HEK293 (cell line): Measurements from ENCODE around the gene UPK1A.

Experiments used
- CTCF ChIA-PET: fragments of 350-600 bp; formaldehyde crosslinking; extraction: SDS; loops from one replicate; lab custom pipeline; 2021; ENCODE audit warnings: antibody characterized with exemption; lab: Yijun Ruan, JAX
- POLR2A ChIA-PET: fragments of 300-600 bp; formaldehyde crosslinking; extraction: SDS; loops from one replicate; lab custom pipeline; 2020; ENCODE audit warnings: antibody characterized with exemption, inconsistent platforms; lab: Yijun Ruan, JAX
- H3K27ac ChIP-seq: fragments of 200-500 bp; sonication (Bioruptor generic); 2 replicates; pipeline ENCODE4 v1.5.1; 2014; ENCODE audit warnings: low read depth, low read length, control low read depth, inconsistent platforms; ENCODE audit errors: extremely low read depth
- H3K36me3 ChIP-seq, 2 experiments: fragments of 200-500 bp in 1 of 2; sonication (Bioruptor generic) in 1 of 2; 1 replicate in 1 of 2; 2 replicates in 1 of 2; pipeline ENCODE4 v1.5.1; 2014 to 2017; ENCODE audit warnings: inconsistent platforms in 2 of 2, low read length in 2 of 2; ENCODE audit not compliant: control insufficient read depth in 2 of 2, insufficient read depth in 1 of 2
- H3K4me1 ChIP-seq: fragments of 200-500 bp; sonication (Bioruptor generic); 2 replicates; pipeline ENCODE4 v1.5.1; 2014; ENCODE audit warnings: mild to moderate bottlenecking, low read length, inconsistent platforms; ENCODE audit not compliant: control insufficient read depth, insufficient read depth
- H3K4me3 ChIP-seq: 2 replicates; pipeline ENCODE4 v1.5.1; 2011; ENCODE audit warnings: low read depth, mild to moderate bottlenecking, control low read depth, low read length, moderate library complexity
- H3K9me3 ChIP-seq: fragments of 200-500 bp; sonication (Bioruptor generic); 2 replicates; pipeline ENCODE4 v1.5.1; 2014; ENCODE audit warnings: low read depth, low read length, inconsistent platforms; ENCODE audit not compliant: control insufficient read depth, insufficient read depth
- GFI1B ChIP-seq: fragments of 450-650 bp; formaldehyde crosslinking; IDR thresholded peaks from 2 replicates; pipeline ENCODE4 v1.5.1; 2016; ENCODE audit warnings: missing biosample characterization, missing genetic modification characterization
- GLIS2 ChIP-seq: fragments of 450-650 bp; formaldehyde crosslinking; IDR thresholded peaks from 2 replicates; pipeline ENCODE4 v1.5.1; 2016; ENCODE audit warnings: missing biosample characterization, missing genetic modification characterization
- HIC1 ChIP-seq: fragments of 450-650 bp; formaldehyde crosslinking; IDR thresholded peaks from 2 replicates; pipeline ENCODE4 v1.5.1; 2016; ENCODE audit warnings: missing biosample characterization, missing genetic modification characterization
- HOXA7 ChIP-seq: sonication (generic); formaldehyde crosslinking; IDR thresholded peaks from 2 replicates; pipeline ENCODE4 v1.8.1; 2022; ENCODE audit warnings: missing genetic modification reagents, borderline replicate concordance
- IKZF3 ChIP-seq: fragments of 450-650 bp; IDR thresholded peaks from 2 replicates; pipeline ENCODE4 v1.5.0; 2018; ENCODE audit warnings: missing biosample characterization, mild to moderate bottlenecking, missing genetic modification characterization, moderate library complexity
- KLF8 ChIP-seq: fragments of 450-650 bp; formaldehyde crosslinking; IDR thresholded peaks from 2 replicates; pipeline ENCODE4 v1.5.1; 2016; ENCODE audit warnings: missing biosample characterization, missing genetic modification characterization
- PRDM1 ChIP-seq: fragments of 450-650 bp; formaldehyde crosslinking; IDR thresholded peaks from 2 replicates; pipeline ENCODE4; 2016; ENCODE audit warnings: missing biosample characterization, missing genetic modification characterization
- SCRT1 ChIP-seq: fragments of 450-650 bp; formaldehyde crosslinking; IDR thresholded peaks from 2 replicates; pipeline ENCODE4 v1.5.1; 2016; ENCODE audit warnings: missing biosample characterization, missing genetic modification characterization, borderline replicate concordance
- ZBTB10 ChIP-seq: fragments of 450-650 bp; formaldehyde crosslinking; IDR thresholded peaks from 2 replicates; pipeline ENCODE4 v1.5.1; 2016; ENCODE audit warnings: missing biosample characterization, missing genetic modification characterization
- ZBTB49 ChIP-seq: fragments of 450-650 bp; formaldehyde crosslinking; IDR thresholded peaks from 2 replicates; pipeline ENCODE4 v1.5.1; 2016; ENCODE audit warnings: missing biosample characterization, missing genetic modification characterization, low read depth
- ZFHX2 ChIP-seq: fragments of 450-650 bp; formaldehyde crosslinking; conservative IDR thresholded peaks from 2 replicates; pipeline ENCODE4 v1.5.1; 2016; ENCODE audit warnings: missing biosample characterization, missing genetic modification characterization
- ZNF140 ChIP-seq: fragments of 450-650 bp; formaldehyde crosslinking; IDR thresholded peaks from 2 replicates; pipeline ENCODE4 v1.5.1; 2016; ENCODE audit warnings: missing biosample characterization, missing genetic modification characterization
- ZNF248 ChIP-seq: fragments of 450-650 bp; formaldehyde crosslinking; IDR thresholded peaks from 2 replicates; pipeline ENCODE4 v1.5.1; 2017; ENCODE audit warnings: missing biosample characterization, missing genetic modification characterization
- ZNF366 ChIP-seq: fragments of 450-650 bp; formaldehyde crosslinking; conservative IDR thresholded peaks from 2 replicates; pipeline ENCODE4 v1.5.1; 2016; ENCODE audit warnings: missing biosample characterization, missing genetic modification characterization
- ZNF501 ChIP-seq: fragments of 450-650 bp; formaldehyde crosslinking; IDR thresholded peaks from 2 replicates; pipeline ENCODE4 v1.5.1; 2016; ENCODE audit warnings: missing biosample characterization, missing genetic modification characterization
- ZNF513 ChIP-seq: fragments of 450-650 bp; IDR thresholded peaks from 2 replicates; pipeline ENCODE4 v1.5.1; 2018; ENCODE audit warnings: missing biosample characterization, missing genetic modification characterization
- ZNF664 ChIP-seq: fragments of 450-650 bp; formaldehyde crosslinking; IDR thresholded peaks from 2 replicates; pipeline ENCODE4 v1.5.1; 2016; ENCODE audit warnings: missing biosample characterization, missing genetic modification characterization
- ZNF768 ChIP-seq: fragments of 450-650 bp; formaldehyde crosslinking; IDR thresholded peaks from 2 replicates; pipeline ENCODE4 v1.5.1; 2018; ENCODE audit warnings: missing biosample characterization, mild to moderate bottlenecking, missing genetic modification characterization
- TF ChIP-seq, protein P1 (sequence below): fragments of 450-650 bp; formaldehyde crosslinking; IDR thresholded peaks from 2 replicates; pipeline ENCODE4 v1.5.1; 2016; ENCODE audit warnings: missing biosample characterization, missing genetic modification characterization
- TF ChIP-seq, protein P2 (sequence below): fragments of 450-650 bp; formaldehyde crosslinking; IDR thresholded peaks from 2 replicates; pipeline ENCODE4 v1.5.1; 2016; ENCODE audit warnings: missing biosample characterization, missing genetic modification characterization
- TF ChIP-seq, protein P3 (sequence below): fragments of 450-650 bp; formaldehyde crosslinking; optimal IDR thresholded peaks from 2 replicates; pipeline ENCODE3; 2016; ENCODE audit warnings: missing biosample characterization, mild to moderate bottlenecking, missing genetic modification characterization

Gene UPK1A

DNA sequence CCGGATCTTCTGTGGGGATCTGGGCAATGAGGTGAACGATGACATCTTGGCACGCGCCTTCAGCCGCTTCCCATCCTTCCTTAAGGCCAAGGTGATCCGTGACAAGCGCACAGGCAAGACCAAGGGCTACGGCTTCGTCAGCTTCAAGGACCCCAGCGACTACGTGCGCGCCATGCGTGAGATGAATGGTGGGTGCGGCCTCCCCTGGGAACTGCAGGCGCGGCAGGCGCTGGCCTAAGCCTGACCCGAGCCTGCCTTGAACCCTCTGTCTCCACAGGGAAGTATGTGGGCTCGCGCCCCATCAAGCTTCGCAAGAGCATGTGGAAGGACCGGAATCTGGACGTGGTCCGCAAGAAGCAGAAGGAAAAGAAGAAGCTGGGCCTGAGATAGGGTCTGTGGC lies 29.2 kb upstream of the UPK1A start (continued):
- TF ChIP-seq, protein P1, sequence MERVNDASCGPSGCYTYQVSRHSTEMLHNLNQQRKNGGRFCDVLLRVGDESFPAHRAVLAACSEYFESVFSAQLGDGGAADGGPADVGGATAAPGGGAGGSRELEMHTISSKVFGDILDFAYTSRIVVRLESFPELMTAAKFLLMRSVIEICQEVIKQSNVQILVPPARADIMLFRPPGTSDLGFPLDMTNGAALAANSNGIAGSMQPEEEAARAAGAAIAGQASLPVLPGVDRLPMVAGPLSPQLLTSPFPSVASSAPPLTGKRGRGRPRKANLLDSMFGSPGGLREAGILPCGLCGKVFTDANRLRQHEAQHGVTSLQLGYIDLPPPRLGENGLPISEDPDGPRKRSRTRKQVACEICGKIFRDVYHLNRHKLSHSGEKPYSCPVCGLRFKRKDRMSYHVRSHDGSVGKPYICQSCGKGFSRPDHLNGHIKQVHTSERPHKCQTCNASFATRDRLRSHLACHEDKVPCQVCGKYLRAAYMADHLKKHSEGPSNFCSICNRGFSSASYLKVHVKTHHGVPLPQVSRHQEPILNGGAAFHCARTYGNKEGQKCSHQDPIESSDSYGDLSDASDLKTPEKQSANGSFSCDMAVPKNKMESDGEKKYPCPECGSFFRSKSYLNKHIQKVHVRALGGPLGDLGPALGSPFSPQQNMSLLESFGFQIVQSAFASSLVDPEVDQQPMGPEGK (tag by site-specific recombination), result no peak
- TF ChIP-seq IKZF3 (tag by site-specific recombination) (no peak), SCRT1 (no peak), ZNF768 (no peak), HOXA7 (CRISPR knock-in tag) (no peak)

DNA sequence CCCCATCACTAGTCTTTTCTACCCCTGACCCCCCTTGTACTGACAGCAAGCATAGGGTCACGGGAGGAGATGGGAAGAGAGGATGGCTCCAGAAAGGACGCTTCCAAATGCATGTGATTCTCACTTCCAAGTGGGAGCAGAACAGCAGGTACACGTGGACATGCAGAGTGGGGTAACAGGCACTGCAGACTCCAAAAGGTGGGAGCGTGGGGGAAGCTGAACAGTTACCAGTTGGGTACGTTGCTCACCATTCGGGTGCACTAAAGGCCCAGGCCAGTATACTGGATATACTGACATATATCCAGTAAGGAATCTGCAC lies 27.0 kb upstream of the UPK1A start:
- POLR2A ChIA-PET, result interaction anchor here (0.5 to 3.3 kb wide), 4 partner anchors 9 to 74 kb away, joined by 5 to 30 read pairs (median 7); partner anchors contain the start of genes COX6B1 and RBM42
- Histone ChIP-seq H3K27ac (peak overlapping the region; percentile 60), H3K4me1 (peaks cover 18% of the 10 kb centered on the region), H3K36me3 (peaks cover 42 to 46% of the 10 kb centered on the region in 2 experiments), H3K9me3 (no peaks in the 10 kb centered on the region), H3K4me3 (no peak overlapping the region)
- CTCF ChIA-PET, result interaction anchor here (1.1 kb wide), 2 partner anchors 90 to 91 kb away, joined by 3 to 6 read pairs; no protein-coding TSS in a partner anchor
- TF ChIP-seq HIC1 (tag by site-specific recombination) (no peak), KLF8 (tag by site-specific recombination) (no peak), ZBTB10 (tag by site-specific recombination) (0 out of 2 replicates have a peak, but pooled peaks have one; percentile 57), HOXA7 (CRISPR knock-in tag) (no peak), GFI1B (no peak), GLIS2 (tag by site-specific recombination) (0 out of 2 replicates have a peak, but pooled peaks have one; percentile 1), ZNF366 (tag by site-specific recombination) (0 out of 2 replicates have a peak, but pooled peaks have one; percentile 1), ZFHX2 (tag by site-specific recombination) (0 out of 2 replicates have a peak, but pooled peaks have one; percentile 4), ZNF140 (no peak), ZBTB49 (no peak), ZNF248 (tag by site-specific recombination) (no peak), PRDM1 (no peak), ZNF513 (tag by site-specific recombination) (no peak), ZNF664 (tag by site-specific recombination) (no peak), ZNF501 (tag by site-specific recombination) (peak; percentile 7; the same call in 1 of the 2 replicates)
- TF ChIP-seq, protein P2, sequence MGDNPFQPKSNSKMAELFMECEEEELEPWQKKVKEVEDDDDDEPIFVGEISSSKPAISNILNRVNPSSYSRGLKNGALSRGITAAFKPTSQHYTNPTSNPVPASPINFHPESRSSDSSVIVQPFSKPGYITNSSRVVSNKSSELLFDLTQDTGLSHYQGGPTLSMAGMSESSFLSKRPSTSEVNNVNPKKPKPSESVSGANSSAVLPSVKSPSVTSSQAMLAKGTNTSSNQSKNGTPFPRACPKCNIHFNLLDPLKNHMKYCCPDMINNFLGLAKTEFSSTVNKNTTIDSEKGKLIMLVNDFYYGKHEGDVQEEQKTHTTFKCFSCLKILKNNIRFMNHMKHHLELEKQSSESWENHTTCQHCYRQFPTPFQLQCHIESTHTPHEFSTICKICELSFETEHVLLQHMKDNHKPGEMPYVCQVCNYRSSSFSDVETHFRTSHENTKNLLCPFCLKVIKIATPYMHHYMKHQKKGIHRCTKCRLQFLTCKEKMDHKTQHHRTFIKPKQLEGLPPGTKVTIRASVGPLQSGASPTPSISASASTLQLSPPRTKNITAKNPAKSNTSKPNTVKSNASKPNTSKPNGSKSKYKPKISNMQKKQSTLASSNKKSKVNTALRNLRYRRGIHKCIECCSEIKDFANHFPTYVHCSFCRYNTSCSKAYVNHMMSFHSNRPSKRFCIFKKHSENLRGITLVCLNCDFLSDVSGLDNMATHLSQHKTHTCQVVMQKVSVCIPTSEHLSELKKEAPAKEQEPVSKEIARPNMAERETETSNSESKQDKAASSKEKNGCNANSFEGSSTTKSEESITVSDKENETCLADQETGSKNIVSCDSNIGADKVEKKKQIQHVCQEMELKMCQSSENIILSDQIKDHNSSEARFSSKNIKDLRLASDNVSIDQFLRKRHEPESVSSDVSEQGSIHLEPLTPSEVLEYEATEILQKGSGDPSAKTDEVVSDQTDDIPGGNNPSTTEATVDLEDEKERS (tag by site-specific recombination), result no peak
- TF ChIP-seq, protein P3, sequence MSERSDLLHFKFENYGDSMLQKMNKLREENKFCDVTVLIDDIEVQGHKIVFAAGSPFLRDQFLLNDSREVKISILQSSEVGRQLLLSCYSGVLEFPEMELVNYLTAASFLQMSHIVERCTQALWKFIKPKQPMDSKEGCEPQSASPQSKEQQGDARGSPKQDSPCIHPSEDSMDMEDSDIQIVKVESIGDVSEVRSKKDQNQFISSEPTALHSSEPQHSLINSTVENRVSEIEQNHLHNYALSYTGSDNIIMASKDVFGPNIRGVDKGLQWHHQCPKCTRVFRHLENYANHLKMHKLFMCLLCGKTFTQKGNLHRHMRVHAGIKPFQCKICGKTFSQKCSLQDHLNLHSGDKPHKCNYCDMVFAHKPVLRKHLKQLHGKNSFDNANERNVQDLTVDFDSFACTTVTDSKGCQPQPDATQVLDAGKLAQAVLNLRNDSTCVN (tag by site-specific recombination), result peak; percentile 3
